Kidney capillary endothelial cell (primary cell): Measurements from ENCODE around the gene KRT8.
A peak's percentile ranks its signal among the peaks of the same experiment; 100 is the strongest.
"Not testable (repeated sequence)": the region's sequence is repeated elsewhere in the genome, so short reads cannot be mapped to it uniquely, and the experiment has no call there.

Experiments
- DNase-seq: peaks from one replicate; pipeline ENCODE4 v3.0.0-alpha.2; 2018; ENCODE audit warnings: low spot score

Gene KRT8

GRCh38 chr12:52901715-52902541, 2.9 kb downstream of the KRT8 start:
- no peak for DNase-seq

- no peak for DNase-seq
Observed at GRCh38 chr12:52900896-52901714, 3.8 kb downstream of the KRT8 start.

GRCh38 chr12:52900166-52900895, 4.5 kb downstream of the KRT8 start:
- no peak for DNase-seq

- DNase-seq = no peak
Observed at GRCh38 chr12:52899338-52900035, 5.4 kb downstream of the KRT8 start.

GRCh38 chr12:52896190-52897100, 8.4 kb downstream of the KRT8 start:
- DNase-seq = no peak

- DNase-seq = no peak
Observed at GRCh38 chr12:52895726-52896189, 9.1 kb downstream of the KRT8 start.

- no peak for DNase-seq
Observed at GRCh38 chr12:52892974-52893373, 11.9 kb downstream of the KRT8 start.

- DNase-seq = no peak
Observed at GRCh38 chr12:52892207-52892852, 12.5 kb downstream of the KRT8 start.

GRCh38 chr12:52891044-52891443, 13.8 kb downstream of the KRT8 start:
- DNase-seq = no peak

GRCh38 chr12:52890417-52890816, 14.5 kb downstream of the KRT8 start:
- DNase-seq = no peak

- peak; percentile 57 for DNase-seq
Observed at GRCh38 chr12:52884526-52885293, 20.2 kb downstream of the KRT8 start.

GRCh38 chr12:52880499-52880898, 24.4 kb downstream of the KRT8 start:
- DNase-seq = not testable (repeated sequence)

GRCh38 chr12:52879394-52880351, 25.2 kb downstream of the KRT8 start:
- peak; percentile 88 for DNase-seq

- DNase-seq = no peak
Observed at GRCh38 chr12:52878507-52879393, 26.1 kb downstream of the KRT8 start.

GRCh38 chr12:52877242-52877641, 27.6 kb downstream of the KRT8 start:
- DNase-seq = no peak

- no peak for DNase-seq
Observed at GRCh38 chr12:52876372-52876771, 28.5 kb downstream of the KRT8 start.
